AG10803 (cell line): ENCODE data around the gene LAMC1.

Experiments
- DNase-seq: peaks from one replicate; pipeline ENCODE4 v3.0.0; 2010; ENCODE audit warnings: low read depth
- H3K4me3 ChIP-seq: 2 replicates; pipeline ENCODE4 v1.5.1; 2011; ENCODE audit warnings: mild to moderate bottlenecking, low read length, control low read depth
- TF ChIP-seq, protein P1 (sequence below): conservative IDR thresholded peaks from 2 replicates; pipeline ENCODE4 v1.5.1; 2011; ENCODE audit warnings: mild to moderate bottlenecking, low read length, control low read depth, inconsistent platforms

Gene LAMC1

DNA sequence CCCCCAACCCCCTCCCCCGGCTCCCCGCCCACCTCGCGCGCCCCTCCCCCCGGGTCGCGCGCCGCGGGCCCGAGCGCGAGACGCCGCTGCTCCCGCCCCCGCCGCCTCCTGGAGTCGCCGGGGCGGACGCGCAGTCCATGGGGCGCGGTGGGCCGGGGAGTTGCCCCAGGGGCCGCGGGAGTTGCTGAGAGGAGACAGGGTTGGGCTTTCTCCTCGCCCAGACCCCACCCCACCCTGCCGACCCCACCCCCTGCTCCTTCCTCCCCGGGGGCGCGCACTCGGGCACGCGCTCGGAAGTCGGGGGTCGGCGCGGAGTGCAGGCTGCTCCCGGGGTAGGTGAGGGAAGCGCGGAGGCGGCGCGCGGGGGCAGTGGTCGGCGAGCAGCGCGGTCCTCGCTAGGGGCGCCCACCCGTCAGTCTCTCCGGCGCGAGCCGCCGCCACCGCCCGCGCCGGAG, at the start of gene LAMC1:
TSS of gene LAMC1 (plus strand) at position 275 of the 455 bp plus-strand sequence. CDS start 297 bp downstream, outside the sequence.
- peak; percentile 82 for DNase-seq

GRCh38 chr1:182974506-182975191, 48.6 kb upstream of the LAMC1 start:
- no peak overlapping the region for H3K4me3 ChIP-seq
- TF ChIP-seq, protein P1, sequence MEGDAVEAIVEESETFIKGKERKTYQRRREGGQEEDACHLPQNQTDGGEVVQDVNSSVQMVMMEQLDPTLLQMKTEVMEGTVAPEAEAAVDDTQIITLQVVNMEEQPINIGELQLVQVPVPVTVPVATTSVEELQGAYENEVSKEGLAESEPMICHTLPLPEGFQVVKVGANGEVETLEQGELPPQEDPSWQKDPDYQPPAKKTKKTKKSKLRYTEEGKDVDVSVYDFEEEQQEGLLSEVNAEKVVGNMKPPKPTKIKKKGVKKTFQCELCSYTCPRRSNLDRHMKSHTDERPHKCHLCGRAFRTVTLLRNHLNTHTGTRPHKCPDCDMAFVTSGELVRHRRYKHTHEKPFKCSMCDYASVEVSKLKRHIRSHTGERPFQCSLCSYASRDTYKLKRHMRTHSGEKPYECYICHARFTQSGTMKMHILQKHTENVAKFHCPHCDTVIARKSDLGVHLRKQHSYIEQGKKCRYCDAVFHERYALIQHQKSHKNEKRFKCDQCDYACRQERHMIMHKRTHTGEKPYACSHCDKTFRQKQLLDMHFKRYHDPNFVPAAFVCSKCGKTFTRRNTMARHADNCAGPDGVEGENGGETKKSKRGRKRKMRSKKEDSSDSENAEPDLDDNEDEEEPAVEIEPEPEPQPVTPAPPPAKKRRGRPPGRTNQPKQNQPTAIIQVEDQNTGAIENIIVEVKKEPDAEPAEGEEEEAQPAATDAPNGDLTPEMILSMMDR = no peak
- DNase-seq = peak; percentile 20

More for the DNA sequence above, at the start of gene LAMC1:
- TF ChIP-seq, protein P1 = no peak
- peak within 1 kb of the TSS; percentile 91 for H3K4me3 ChIP-seq

- DNase-seq = no peak
- H3K4me3 ChIP-seq = no peak overlapping the region
- TF ChIP-seq, protein P1 = no peak
Observed at GRCh38 chr1:182977480-182977879, 45.7 kb upstream of the LAMC1 start.

GRCh38 chr1:182978151-182978853, 44.9 kb upstream of the LAMC1 start:
- H3K4me3 ChIP-seq = no peak overlapping the region
- DNase-seq = no peak
- TF ChIP-seq, protein P1 = no peak

DNA sequence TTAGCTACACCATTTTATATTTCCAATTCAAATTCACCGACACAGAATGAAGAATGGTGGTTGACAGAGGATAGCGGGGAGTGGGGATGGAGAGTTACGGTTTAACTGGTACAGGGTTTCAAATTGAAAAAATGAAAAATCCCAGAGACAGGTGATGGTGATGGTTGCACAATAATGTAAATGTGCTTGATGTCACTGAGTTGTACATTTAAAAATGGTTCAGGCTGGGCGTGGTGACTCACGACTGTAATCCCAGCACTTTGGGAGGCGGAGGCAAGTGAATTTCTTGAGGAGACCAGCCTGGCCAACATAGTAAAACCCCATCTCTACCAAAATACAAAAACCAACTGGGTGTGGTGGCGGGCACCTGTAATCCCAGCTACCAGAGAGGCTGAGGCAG, 39.1 kb upstream of the LAMC1 start:
- DNase-seq = no peak
- TF ChIP-seq, protein P1 = no peak
- no peak overlapping the region for H3K4me3 ChIP-seq

- TF ChIP-seq, protein P1 = no peak
- no peak overlapping the region for H3K4me3 ChIP-seq
- no peak for DNase-seq
Observed at GRCh38 chr1:182984621-182985020, 38.6 kb upstream of the LAMC1 start.

- H3K4me3 ChIP-seq = no peak overlapping the region
- no peak for DNase-seq
- TF ChIP-seq, protein P1 = no peak
Observed at GRCh38 chr1:182985876-182986275, 37.3 kb upstream of the LAMC1 start.
